Measurements from ENCODE around the gene CDH13.

DNA sequence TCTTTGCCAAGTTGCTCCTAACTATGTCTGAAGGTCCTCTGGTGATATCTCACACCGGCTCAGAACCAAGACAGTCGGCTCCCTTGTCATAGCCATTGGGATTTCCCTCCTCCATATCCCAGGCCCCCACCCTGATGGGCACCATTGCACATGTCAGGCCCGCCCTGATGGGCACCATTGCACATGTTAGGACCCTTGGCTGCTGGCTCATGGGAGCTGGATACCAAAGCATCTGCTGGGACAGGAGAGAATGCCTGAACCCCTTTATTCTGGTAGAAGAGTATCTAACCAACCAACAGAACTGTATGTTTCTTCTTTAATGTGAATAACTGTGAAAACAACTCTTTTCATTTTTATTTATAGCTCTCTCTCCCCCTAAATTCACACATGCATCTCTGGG lies 726.5 kb downstream of the CDH13 start:
- TF ChIP-seq, protein P1, sequence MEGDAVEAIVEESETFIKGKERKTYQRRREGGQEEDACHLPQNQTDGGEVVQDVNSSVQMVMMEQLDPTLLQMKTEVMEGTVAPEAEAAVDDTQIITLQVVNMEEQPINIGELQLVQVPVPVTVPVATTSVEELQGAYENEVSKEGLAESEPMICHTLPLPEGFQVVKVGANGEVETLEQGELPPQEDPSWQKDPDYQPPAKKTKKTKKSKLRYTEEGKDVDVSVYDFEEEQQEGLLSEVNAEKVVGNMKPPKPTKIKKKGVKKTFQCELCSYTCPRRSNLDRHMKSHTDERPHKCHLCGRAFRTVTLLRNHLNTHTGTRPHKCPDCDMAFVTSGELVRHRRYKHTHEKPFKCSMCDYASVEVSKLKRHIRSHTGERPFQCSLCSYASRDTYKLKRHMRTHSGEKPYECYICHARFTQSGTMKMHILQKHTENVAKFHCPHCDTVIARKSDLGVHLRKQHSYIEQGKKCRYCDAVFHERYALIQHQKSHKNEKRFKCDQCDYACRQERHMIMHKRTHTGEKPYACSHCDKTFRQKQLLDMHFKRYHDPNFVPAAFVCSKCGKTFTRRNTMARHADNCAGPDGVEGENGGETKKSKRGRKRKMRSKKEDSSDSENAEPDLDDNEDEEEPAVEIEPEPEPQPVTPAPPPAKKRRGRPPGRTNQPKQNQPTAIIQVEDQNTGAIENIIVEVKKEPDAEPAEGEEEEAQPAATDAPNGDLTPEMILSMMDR (IDR thresholded peaks at IDR 0.05) = no peak
- TF ChIP-seq ZFX (IDR thresholded peaks at IDR 0.05; ENCODE audit: borderline replicate concordance) = no peak
